Mesangial cell (primary cell): ENCODE results near the gene GABRG2. TPM values are rescaled to one million over a fixed set of nuclear protein-coding genes. Genes with fewer than 3 reads are reported as not detected.

ENCODE experiments used
- total RNA-seq: library from RNA; depleted of rRNA; stranded (reverse); fragments of >200 nt; gene quantifications from 2 replicates; pipeline ENCODE4 v1.2.3, GENCODE V29; 2015

The GABRG2 gene
- total RNA-seq = not detected in 2 replicates

GRCh38 chr5:162067655-162068411, at the start of gene GABRG2:
GABRG2 (plus strand) TSS chr5:162067773; CDS start chr5:162068000, 227 bp downstream.

Other genes with a start within 250 kb of the GABRG2 start
- not detected in 2 replicates for gene GABRA1, start 219.7 kb upstream of the GABRG2 start, total RNA-seq